K562 (cell line): ENCODE measurements around the gene NAP1L1. TPM values are rescaled to one million over a fixed set of nuclear protein-coding genes. Genes with fewer than 3 reads are reported as not detected.

Experiments
- ATAC-seq: fragments of 200-7000 bp; cut with Tn5 transposase; 3 replicates; pipeline ENCODE4 v1.9.1; 2020; ENCODE audit warnings: moderate library complexity
- BruUV-seq: library from RNA; stranded (reverse); fragments of 400-500 nt; replicated peaks from 2 replicates; lab custom pipeline; 2021; lab: Mats Ljungman, UMichigan
- CTCF ChIA-PET: fragments of 300-600 bp; formaldehyde crosslinking; extraction: SDS; loops from one replicate; lab custom pipeline; 2021; ENCODE audit warnings: low intra/inter-chr PET ratio; lab: Yijun Ruan, JAX
- POLR2A ChIA-PET: fragments of 300-600, 350-650 bp; sonication (Branson Sonifier 250); formaldehyde crosslinking; extraction: SDS; loops from one replicate; lab custom pipeline; 2021; ENCODE audit warnings: antibody characterized with exemption, inconsistent platforms; lab: Yijun Ruan, JAX
- DNase-seq, 4 experiments: peaks; one replicate each; pipeline versions ENCODE4 v3.0.0 to v3.0.0-alpha.2; 2011 to 2018; ENCODE audit warnings: low spot score in 3 of 4, mixed read lengths in 3 of 4; ENCODE audit errors: extremely low read depth in 1 of 4
- FAIRE-seq: peaks from 2 replicates; lab custom pipeline; 2011; peaks lifted over from hg19 to GRCh38; lab: Jason Lieb, UNC
- H2AFZ ChIP-seq: 2 replicates; pipeline ENCODE4 v1.6.0; 2011; ENCODE audit warnings: low read depth, low read length, control low read depth, inconsistent platforms
- H3K27ac ChIP-seq: fragments of 200-600 bp; 3 replicates; pipeline ENCODE4 v1.8.0; 2011; ENCODE audit warnings: low read depth, mild to moderate bottlenecking, control low read depth, inconsistent platforms, low read length, moderate library complexity, mixed read lengths; ENCODE audit errors: extremely low read depth
- H3K27me3 ChIP-seq, 2 experiments: fragments of 300-600 bp in 1 of 2; 2 replicates in 1 of 2; 3 replicates in 1 of 2; pipeline versions ENCODE4 v1.6.0 to v1.8.0; 2011; ENCODE audit warnings: inconsistent platforms in 2 of 2, low read length in 2 of 2, mild to moderate bottlenecking in 1 of 2, mixed read lengths in 1 of 2, moderate library complexity in 1 of 2; ENCODE audit not compliant: control insufficient read depth in 2 of 2, insufficient read depth in 2 of 2
- H3K36me3 ChIP-seq: fragments of 300-600 bp; 3 replicates; pipeline ENCODE4 v1.8.0; 2011; ENCODE audit warnings: mild to moderate bottlenecking, low read length, inconsistent platforms; ENCODE audit not compliant: control insufficient read depth, insufficient read depth
- H3K4me1 ChIP-seq, 2 experiments: fragments of 200-600 bp in 1 of 2; replicated peaks in 1 of 2; 2 replicates in 1 of 2; 3 replicates in 1 of 2; pipeline versions ENCODE4 v1.5.1 to v1.8.0; 2011; ENCODE audit warnings: inconsistent platforms in 2 of 2, low read length in 2 of 2, mild to moderate bottlenecking in 1 of 2, mixed read lengths in 1 of 2, moderate library complexity in 1 of 2; ENCODE audit not compliant: control insufficient read depth in 2 of 2, insufficient read depth in 2 of 2
- H3K4me2 ChIP-seq: 2 replicates; pipeline ENCODE4 v1.6.1; 2011; ENCODE audit warnings: low read length, control low read depth, inconsistent platforms, mixed read lengths; ENCODE audit not compliant: insufficient read depth
- H3K4me3 ChIP-seq: fragments of 200-600 bp; sonication (generic), shearing (Covaris generic); 2 replicates; pipeline ENCODE4 v1.5.1; 2016; ENCODE audit warnings: control low read depth, inconsistent platforms
- H3K79me2 ChIP-seq: fragments of 200-600 bp; 3 replicates; pipeline ENCODE4 v1.8.0; 2011; ENCODE audit warnings: low read length, inconsistent platforms; ENCODE audit not compliant: control insufficient read depth, insufficient read depth
- H3K9ac ChIP-seq, 2 experiments: 2 replicates each; pipeline versions ENCODE4 v1.6.0 to v1.6.1; 2011; ENCODE audit warnings: low read depth in 2 of 2, low read length in 2 of 2, control low read depth in 1 of 2, inconsistent platforms in 1 of 2, mild to moderate bottlenecking in 1 of 2, mixed read lengths in 1 of 2; ENCODE audit not compliant: insufficient read depth in 1 of 2
- H3K9me1 ChIP-seq: one replicate; pipeline ENCODE4 v1.6.0; 2011; ENCODE audit warnings: inconsistent platforms, mild to moderate bottlenecking, low read length, moderate library complexity; ENCODE audit not compliant: control insufficient read depth, insufficient read depth
- H3K9me3 ChIP-seq: replicated peaks from 2 replicates; pipeline ENCODE4 v1.5.1; 2011; ENCODE audit warnings: low read depth, low read length, inconsistent platforms; ENCODE audit not compliant: control insufficient read depth, insufficient read depth
- H4K20me1 ChIP-seq: replicated peaks from 2 replicates; pipeline ENCODE4 v1.6.1; 2011; ENCODE audit warnings: low read length, inconsistent platforms, mixed read lengths; ENCODE audit not compliant: control insufficient read depth, insufficient read depth
- ADNP ChIP-seq: fragments of 200-800 bp; sonication (Bioruptor generic); IDR thresholded peaks from 2 replicates; pipeline ENCODE4 v1.6.1; 2016; ENCODE audit warnings: missing genetic modification characterization, missing compliant biosample characterization
- ARID2 ChIP-seq: fragments of 450-650 bp; IDR thresholded peaks from 2 replicates; pipeline ENCODE4 v1.6.1; 2017; ENCODE audit warnings: antibody characterized with exemption, mild to moderate bottlenecking
- CHD4 ChIP-seq: fragments of 200-600 bp; sonication (generic); IDR thresholded peaks from 3 replicates; pipeline ENCODE4 v1.6.1; 2012; ENCODE audit warnings: low read depth, mild to moderate bottlenecking, mixed read lengths, low read length, inconsistent platforms; ENCODE audit not compliant: insufficient read depth, insufficient replicate concordance, poor library complexity, severe bottlenecking
- GABPA ChIP-seq: fragments of 200-800 bp; sonication (Bioruptor generic); conservative IDR thresholded peaks from 2 replicates; pipeline ENCODE4 v1.6.1; 2016; ENCODE audit warnings: low read depth, missing genetic modification characterization, missing compliant biosample characterization
- HOXB6 ChIP-seq: fragments of 250-450 bp; sonication (Bioruptor Pico); IDR thresholded peaks from 2 replicates; pipeline ENCODE4 v1.5.1; 2022; ENCODE audit warnings: mild to moderate bottlenecking, borderline replicate concordance
- IRF2 ChIP-seq: sonication (generic); formaldehyde crosslinking; IDR thresholded peaks from 2 replicates; pipeline ENCODE4 v1.8.1; 2022; ENCODE audit warnings: mild to moderate bottlenecking, missing genetic modification reagents
- MCM3 ChIP-seq: fragments of 450-650 bp; IDR thresholded peaks from 2 replicates; pipeline ENCODE4 v1.6.1; 2016
- MTA2 ChIP-seq: fragments of 450-650 bp; IDR thresholded peaks from 2 replicates; pipeline ENCODE4 v1.6.1; 2016; ENCODE audit warnings: low read depth
- MTA3 ChIP-seq: fragments of 450-650 bp; formaldehyde crosslinking; IDR thresholded peaks from 2 replicates; pipeline ENCODE4 v1.6.1; 2017; ENCODE audit warnings: mild to moderate bottlenecking, borderline replicate concordance
- NEUROD1 ChIP-seq: fragments of 150-350 bp; IDR thresholded peaks from 2 replicates; pipeline ENCODE4 v1.6.1; 2014; ENCODE audit warnings: borderline replicate concordance, low read length, low read depth; ENCODE audit not compliant: partially characterized antibody
- PML ChIP-seq: IDR thresholded peaks from 2 replicates; pipeline ENCODE4 v1.6.1; 2012; ENCODE audit warnings: low read length, inconsistent platforms
- TBL1XR1 ChIP-seq, 2 experiments: IDR thresholded peaks; 2 replicates each; pipeline ENCODE4 v1.6.1; 2012; ENCODE audit warnings: improper control_type of control experiment in 2 of 2, low read length in 2 of 2, mild to moderate bottlenecking in 1 of 2
- ZNF140 ChIP-seq: fragments of 250-450 bp; sonication (Bioruptor Pico); IDR thresholded peaks from 2 replicates; pipeline ENCODE4 v1.8.0; 2021; ENCODE audit warnings: moderate library complexity, mild to moderate bottlenecking, inconsistent platforms
- ZNF232 ChIP-seq: sonication (generic); formaldehyde crosslinking; IDR thresholded peaks from 2 replicates; pipeline ENCODE4 v1.8.0; 2022; ENCODE audit warnings: mild to moderate bottlenecking, missing genetic modification reagents
- ZNF24 ChIP-seq: fragments of 450-650 bp; IDR thresholded peaks from 2 replicates; pipeline ENCODE4 v1.6.1; 2016
- ZNF274 ChIP-seq: IDR thresholded peaks from 2 replicates; pipeline ENCODE4 v1.6.1; 2011; ENCODE audit warnings: low read depth, mild to moderate bottlenecking, low read length, moderate library complexity, borderline replicate concordance
- ZNF561 ChIP-seq: fragments of 450-650 bp; formaldehyde crosslinking; conservative IDR thresholded peaks from 2 replicates; pipeline ENCODE4 v1.4.0; 2020; ENCODE audit warnings: mild to moderate bottlenecking, moderate library complexity
- ZNF766 ChIP-seq: fragments of 200-800 bp; sonication (Bioruptor generic); conservative IDR thresholded peaks from 2 replicates; pipeline ENCODE4 v1.6.1; 2016; ENCODE audit warnings: missing genetic modification characterization, missing compliant biosample characterization
- WGBS: fragments of 100-300 bp; shearing (Covaris generic); methylation state at CpG from one replicate; pipeline ENCODE4 v1.1.6; 2016; ENCODE audit warnings: low coverage, mixed read lengths; ENCODE audit not compliant: insufficient coverage; ENCODE audit errors: missing lambda C conversion rate; 5-methylcytosine and 5-hydroxymethylcytosine counted together
- in situ Hi-C: fragments of 300-500 bp; cut with MboI; formaldehyde crosslinking; loops from 4 replicates; pipeline ENCODE4 v1.15.0; 2018; ENCODE audit warnings: inconsistent platforms, mixed read lengths
- intact Hi-C: fragments of 100-400 bp; cut with micrococcal nuclease; formaldehyde crosslinking; loops from 2 replicates; pipeline ENCODE4 v1.14.2; 2022
- polyA plus RNA-seq, 8 experiments: library from polyadenylated mRNA; depleted of rRNA in 4 of 8; stranded (reverse) in 5 of 8; unstranded in 3 of 8; fragments of >200 nt; fragmentation: Nextera tagmentation in 2 of 8; fragmentation: Illumina TruSeq in 1 of 8; extraction: Ambion mirVana in 2 of 8; extraction: Trizol in 1 of 8; gene quantifications; 2 replicates each; pipeline versions ENCODE4 v1.2.1 to v1.2.3, GENCODE V29; 2011 to 2014; ENCODE audit warnings: inconsistent platforms in 1 of 8, missing spikeins in 1 of 8
- total RNA-seq, 7 experiments: library from RNA; depleted of rRNA in 6 of 7; stranded (reverse); fragments of >200 nt in 6 of 7; fragmentation: Illumina TruSeq in 2 of 7; extraction: Trizol in 2 of 7; gene quantifications; 2 replicates each; pipeline versions ENCODE4 v1.2.1 to v1.2.3, GENCODE V29; 2011 to 2021; ENCODE audit warnings: low replicate concordance in 1 of 7
- TF ChIP-seq, protein P1 (sequence below): fragments of 450-650 bp; IDR thresholded peaks from 2 replicates; pipeline ENCODE4 v1.7.1; 2018; ENCODE audit warnings: mild to moderate bottlenecking, low read depth; ENCODE audit not compliant: partially characterized antibody
- TF ChIP-seq, protein P2 (sequence below): fragments of 250-450 bp; sonication (Bioruptor Pico); IDR thresholded peaks from 2 replicates; pipeline ENCODE4 v1.9.0; 2021; ENCODE audit warnings: mild to moderate bottlenecking

Gene NAP1L1
- total and polyA plus RNA-seq, 9 of the 15 experiments (the other 6 are each of a cell fraction or from before 2014, with no cell fraction given), result 287 to 747 (median 450) TPM

DNA sequence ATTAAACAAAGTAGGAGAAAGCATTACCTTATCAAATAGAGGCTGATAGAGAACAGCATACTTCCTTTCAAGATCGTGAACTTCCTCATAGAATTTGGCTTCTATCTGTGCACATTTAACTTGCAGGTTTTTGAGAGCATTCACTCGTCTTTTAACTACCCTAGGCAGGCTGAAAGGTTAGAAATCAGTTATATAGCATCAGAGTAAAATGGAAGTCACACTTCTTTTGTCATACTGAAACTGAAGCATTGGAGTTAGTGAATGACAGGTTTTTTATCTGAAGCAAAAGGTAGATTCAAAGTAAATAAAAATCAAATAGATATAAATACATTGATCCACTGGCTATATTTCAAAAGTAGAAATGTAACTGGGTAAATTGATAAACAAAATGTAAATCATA lies 24.4 kb downstream of the NAP1L1 start:
- in situ Hi-C loops (loop anchor here (5.0 kb wide), 1 partner anchor 72 kb away; no protein-coding TSS in a partner anchor), intact Hi-C loops (loop anchor here (10.0 kb wide), 1 partner anchor 395 kb away; no protein-coding TSS in a partner anchor)
- no peak overlapping the region for H3K4me2 ChIP-seq
- H3K27me3 ChIP-seq, result no peaks in the 10 kb centered on the region
- no peak overlapping the region for H2AFZ ChIP-seq
- CTCF ChIA-PET, result no interaction called here
- no peak overlapping the region for H3K9ac ChIP-seq
- no peaks in the 10 kb centered on the region; the same call in 1 of the 2 replicates for H3K9me3 ChIP-seq
- POLR2A ChIA-PET, result no interaction called here
- H3K9me1 ChIP-seq, result no peaks in the 10 kb centered on the region
- no peak for DNase-seq
- H3K4me3 ChIP-seq, result no peak overlapping the region
- BruUV-seq, result no TSS peak
- no peak for ATAC-seq
- no peak for TF ChIP-seq TBL1XR1 (IDR thresholded peaks at IDR 0.05; ENCODE audit: low read length in 2 of 2)
- TF ChIP-seq ADNP (tag), result no peak
- no peak for TF ChIP-seq ZNF24
- no peak for TF ChIP-seq GABPA
- TF ChIP-seq MTA3, result no peak
- TF ChIP-seq HOXB6 (CRISPR knock-in tag), result no peak
- no peak for TF ChIP-seq PML
- TF ChIP-seq ZNF274, result no peak
- no peak for TF ChIP-seq NEUROD1
- no peak for TF ChIP-seq ZNF140
- TF ChIP-seq, protein P1, sequence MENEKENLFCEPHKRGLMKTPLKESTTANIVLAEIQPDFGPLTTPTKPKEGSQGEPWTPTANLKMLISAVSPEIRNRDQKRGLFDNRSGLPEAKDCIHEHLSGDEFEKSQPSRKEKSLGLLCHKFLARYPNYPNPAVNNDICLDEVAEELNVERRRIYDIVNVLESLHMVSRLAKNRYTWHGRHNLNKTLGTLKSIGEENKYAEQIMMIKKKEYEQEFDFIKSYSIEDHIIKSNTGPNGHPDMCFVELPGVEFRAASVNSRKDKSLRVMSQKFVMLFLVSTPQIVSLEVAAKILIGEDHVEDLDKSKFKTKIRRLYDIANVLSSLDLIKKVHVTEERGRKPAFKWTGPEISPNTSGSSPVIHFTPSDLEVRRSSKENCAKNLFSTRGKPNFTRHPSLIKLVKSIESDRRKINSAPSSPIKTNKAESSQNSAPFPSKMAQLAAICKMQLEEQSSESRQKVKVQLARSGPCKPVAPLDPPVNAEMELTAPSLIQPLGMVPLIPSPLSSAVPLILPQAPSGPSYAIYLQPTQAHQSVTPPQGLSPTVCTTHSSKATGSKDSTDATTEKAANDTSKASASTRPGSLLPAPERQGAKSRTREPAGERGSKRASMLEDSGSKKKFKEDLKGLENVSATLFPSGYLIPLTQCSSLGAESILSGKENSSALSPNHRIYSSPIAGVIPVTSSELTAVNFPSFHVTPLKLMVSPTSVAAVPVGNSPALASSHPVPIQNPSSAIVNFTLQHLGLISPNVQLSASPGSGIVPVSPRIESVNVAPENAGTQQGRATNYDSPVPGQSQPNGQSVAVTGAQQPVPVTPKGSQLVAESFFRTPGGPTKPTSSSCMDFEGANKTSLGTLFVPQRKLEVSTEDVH, result no peak
- TF ChIP-seq ZNF766 (CRISPR knock-in tag), result no peak
- TF ChIP-seq IRF2 (CRISPR knock-in tag), result no peak
- TF ChIP-seq, protein P2, sequence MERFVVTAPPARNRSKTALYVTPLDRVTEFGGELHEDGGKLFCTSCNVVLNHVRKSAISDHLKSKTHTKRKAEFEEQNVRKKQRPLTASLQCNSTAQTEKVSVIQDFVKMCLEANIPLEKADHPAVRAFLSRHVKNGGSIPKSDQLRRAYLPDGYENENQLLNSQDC (CRISPR knock-in tag), result no peak
- TF ChIP-seq CHD4, result no peak
- no peak for TF ChIP-seq ZNF232 (CRISPR knock-in tag)
- no peak for TF ChIP-seq ZNF561 (CRISPR knock-in tag)
- TF ChIP-seq MTA2, result no peak
- TF ChIP-seq MCM3, result no peak
- no peak for TF ChIP-seq ARID2
- no peak for FAIRE-seq
- H3K36me3 ChIP-seq, result peaks cover 99% of the 10 kb centered on the region
- H3K4me1 ChIP-seq, result no peaks in the 10 kb centered on the region; a peak in 1 of 5 replicates
- no peaks in the 10 kb centered on the region for H4K20me1 ChIP-seq
- WGBS, result 87% methylated on average over 2 of the region's 2 CpGs
- peaks cover 62% of the 10 kb centered on the region for H3K79me2 ChIP-seq
- no peak overlapping the region for H3K27ac ChIP-seq
